NCI-H774 (cell line): ENCODE data around the gene VAV2.
"Not testable (repeated sequence)": the region's sequence is repeated elsewhere in the genome, so short reads cannot be mapped to it uniquely, and the experiment has no call there.

Experiments
- DNase-seq: peaks from one replicate; lab custom pipeline; 2025; lab: John Stamatoyannopoulos, UW

Gene VAV2

GRCh38 chr9:133935328-133936005 is 56.7 kb downstream of the VAV2 start:
- no peak for DNase-seq

GRCh38 chr9:133934482-133935232 is 57.5 kb downstream of the VAV2 start:
- no peak for DNase-seq

GRCh38 chr9:133933426-133934026 is 58.6 kb downstream of the VAV2 start:
- no peak for DNase-seq

- peak; percentile 60 for DNase-seq
Measured at GRCh38 chr9:133932633-133933032, 59.5 kb downstream of the VAV2 start.

- DNase-seq: no peak
Measured at GRCh38 chr9:133932181-133932580, 59.9 kb downstream of the VAV2 start.

GRCh38 chr9:133930682-133931485 is 61.2 kb downstream of the VAV2 start:
- peak; percentile 61 for DNase-seq

- DNase-seq: no peak
Measured at GRCh38 chr9:133930046-133930681, 62.0 kb downstream of the VAV2 start.

- no peak for DNase-seq
Measured at GRCh38 chr9:133929599-133929998, 62.5 kb downstream of the VAV2 start.

- DNase-seq: no peak
Measured at GRCh38 chr9:133928248-133928764, 63.8 kb downstream of the VAV2 start.

- no peak for DNase-seq
Measured at GRCh38 chr9:133927041-133927440, 65.1 kb downstream of the VAV2 start.

- DNase-seq: no peak
Measured at GRCh38 chr9:133926165-133926856, 65.8 kb downstream of the VAV2 start.

GRCh38 chr9:133924453-133924852 is 67.7 kb downstream of the VAV2 start:
- DNase-seq: no peak

GRCh38 chr9:133923608-133924007 is 68.5 kb downstream of the VAV2 start:
- not testable (repeated sequence) for DNase-seq

GRCh38 chr9:133921866-133922265 is 70.3 kb downstream of the VAV2 start:
- no peak for DNase-seq

GRCh38 chr9:133920471-133920870 is 71.7 kb downstream of the VAV2 start:
- no peak for DNase-seq

- no peak for DNase-seq
Measured at GRCh38 chr9:133919253-133920115, 72.6 kb downstream of the VAV2 start.

- no peak for DNase-seq
Measured at GRCh38 chr9:133918111-133918813, 73.9 kb downstream of the VAV2 start.

GRCh38 chr9:133917375-133917774 is 74.7 kb downstream of the VAV2 start:
- no peak for DNase-seq

- no peak for DNase-seq
Measured at GRCh38 chr9:133916159-133916541, 76.0 kb downstream of the VAV2 start.
